SIG-M5 treated with dmso at 0.1 percent for 504 hours (cell line): Measurements from ENCODE around the gene INHA.
A peak's percentile ranks its signal among the peaks of the same experiment; 100 is the strongest.

ENCODE experiments used
- DNase-seq: peaks from one replicate; lab custom pipeline; 2025; ENCODE audit not compliant: unreplicated experiment; lab: John Stamatoyannopoulos, UW

INHA gene, protein sequence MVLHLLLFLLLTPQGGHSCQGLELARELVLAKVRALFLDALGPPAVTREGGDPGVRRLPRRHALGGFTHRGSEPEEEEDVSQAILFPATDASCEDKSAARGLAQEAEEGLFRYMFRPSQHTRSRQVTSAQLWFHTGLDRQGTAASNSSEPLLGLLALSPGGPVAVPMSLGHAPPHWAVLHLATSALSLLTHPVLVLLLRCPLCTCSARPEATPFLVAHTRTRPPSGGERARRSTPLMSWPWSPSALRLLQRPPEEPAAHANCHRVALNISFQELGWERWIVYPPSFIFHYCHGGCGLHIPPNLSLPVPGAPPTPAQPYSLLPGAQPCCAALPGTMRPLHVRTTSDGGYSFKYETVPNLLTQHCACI

DNA sequence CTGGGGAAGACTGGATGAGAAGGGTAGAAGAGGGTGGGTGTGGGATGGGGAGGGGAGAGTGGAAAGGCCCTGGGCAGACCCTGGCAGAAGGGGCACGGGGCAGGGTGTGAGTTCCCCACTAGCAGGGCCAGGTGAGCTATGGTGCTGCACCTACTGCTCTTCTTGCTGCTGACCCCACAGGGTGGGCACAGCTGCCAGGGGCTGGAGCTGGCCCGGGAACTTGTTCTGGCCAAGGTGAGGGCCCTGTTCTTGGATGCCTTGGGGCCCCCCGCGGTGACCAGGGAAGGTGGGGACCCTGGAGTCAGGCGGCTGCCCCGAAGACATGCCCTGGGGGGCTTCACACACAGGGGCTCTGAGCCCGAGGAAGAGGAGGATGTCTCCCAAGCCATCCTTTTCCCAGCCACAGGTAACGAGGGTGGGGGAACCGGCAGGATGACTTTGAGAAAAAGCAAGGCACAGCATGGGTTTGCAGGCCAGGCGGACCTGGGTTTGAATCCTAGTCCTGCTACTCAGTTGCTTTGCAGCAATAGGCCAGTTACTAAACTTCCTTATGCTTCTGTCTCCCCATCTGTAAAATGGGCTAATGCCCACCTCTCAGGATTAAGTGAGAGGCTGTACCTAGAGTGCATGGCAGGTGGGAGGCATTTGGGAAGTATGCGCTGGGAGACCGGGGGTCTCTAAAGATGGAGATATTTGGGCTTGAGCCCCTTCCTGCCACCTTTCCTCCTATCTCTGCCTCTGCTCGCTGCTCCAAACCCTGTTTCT lies at the start of gene INHA:
Gene INHA, plus strand, starts transcription at position 74 of the 765 bp plus-strand sequence. Its CDS starts 65 bp downstream, at position 139.
- no peak for DNase-seq

DNA sequence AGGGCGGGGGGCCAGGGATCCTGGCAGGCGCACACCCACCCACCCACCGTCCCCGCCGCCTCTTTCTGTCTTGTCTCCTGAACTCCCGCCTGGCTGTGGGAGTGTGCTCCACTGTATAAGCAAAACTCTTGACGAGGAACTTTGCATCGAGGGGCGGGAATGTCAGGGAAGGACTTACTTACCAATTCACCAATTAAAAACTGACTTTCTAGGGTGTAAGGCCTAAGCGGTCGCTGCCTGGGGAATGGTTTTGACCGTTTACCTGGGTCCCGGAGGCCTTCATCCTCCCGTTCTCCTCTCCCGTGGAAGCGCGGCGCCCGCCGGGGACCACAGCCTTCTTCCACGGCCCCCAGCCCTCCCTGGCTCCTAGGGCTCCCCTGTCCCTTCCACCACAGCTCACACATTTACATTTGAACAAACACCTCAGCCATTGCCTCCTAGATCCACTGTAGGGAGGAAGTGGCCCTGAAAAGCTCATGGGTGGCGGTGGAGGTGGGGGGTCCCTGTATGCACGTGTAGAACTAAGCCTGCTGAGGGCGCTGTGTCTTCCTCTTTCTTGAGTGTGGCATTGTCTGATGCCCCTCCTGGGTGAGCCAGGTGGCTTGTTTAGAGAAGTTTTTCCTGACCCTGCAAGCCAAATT lies 49.0 kb upstream of the INHA start:
- no peak for DNase-seq

DNA sequence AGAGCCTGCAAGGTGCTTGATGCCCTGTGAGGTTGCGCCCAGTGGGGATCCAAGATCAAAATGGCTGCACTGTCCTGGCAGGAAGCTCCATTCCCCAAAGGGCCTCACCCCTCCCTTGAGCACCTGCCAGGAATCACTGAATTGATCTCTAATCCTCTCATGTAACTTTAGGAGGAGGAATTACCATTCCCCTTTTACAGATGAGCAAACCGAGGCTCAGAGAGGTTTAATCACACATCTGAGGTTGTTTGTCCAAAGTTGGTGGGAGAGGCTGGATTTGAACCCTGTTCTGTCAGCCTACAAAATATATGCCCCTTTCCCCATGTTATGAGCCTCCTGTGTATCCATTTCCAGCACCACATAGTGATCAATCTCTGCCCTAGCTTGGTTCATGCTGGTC lies 47.3 kb upstream of the INHA start:
- DNase-seq: no peak

DNA sequence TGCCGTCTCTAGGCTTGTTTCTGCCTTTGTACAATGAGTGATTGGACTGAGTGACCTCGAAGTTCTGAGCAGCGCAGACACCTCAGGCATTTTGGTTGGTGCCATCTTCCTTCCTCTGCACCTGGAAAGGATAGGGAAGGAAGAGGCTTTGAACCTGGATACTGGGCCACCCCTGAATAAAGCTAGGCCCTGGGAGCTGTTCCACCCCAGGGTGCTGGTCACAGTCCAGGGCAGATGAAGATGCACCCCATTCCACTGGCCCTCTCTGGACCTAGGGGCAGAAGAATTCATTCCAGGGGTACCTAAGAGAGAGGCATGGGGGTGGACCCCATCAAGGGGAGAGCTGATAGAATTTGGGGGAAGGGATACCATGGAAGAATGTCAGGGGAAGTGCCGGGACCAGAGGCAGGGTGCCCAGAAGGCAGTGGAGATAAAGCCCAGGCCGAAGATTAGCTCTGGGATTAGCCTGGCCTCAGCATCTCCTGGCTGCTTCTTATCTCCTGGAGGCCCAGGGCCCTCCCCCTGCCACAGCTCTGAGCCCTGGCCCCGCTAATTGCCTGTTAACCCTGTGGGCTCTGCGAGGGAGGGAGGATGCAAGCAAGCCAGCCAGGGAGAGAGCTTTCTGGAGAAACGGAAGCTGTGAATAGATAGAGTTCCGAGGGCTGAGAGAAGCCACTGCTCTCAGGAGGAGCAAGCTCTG lies 46.4 kb upstream of the INHA start:
- DNase-seq: no peak

DNA sequence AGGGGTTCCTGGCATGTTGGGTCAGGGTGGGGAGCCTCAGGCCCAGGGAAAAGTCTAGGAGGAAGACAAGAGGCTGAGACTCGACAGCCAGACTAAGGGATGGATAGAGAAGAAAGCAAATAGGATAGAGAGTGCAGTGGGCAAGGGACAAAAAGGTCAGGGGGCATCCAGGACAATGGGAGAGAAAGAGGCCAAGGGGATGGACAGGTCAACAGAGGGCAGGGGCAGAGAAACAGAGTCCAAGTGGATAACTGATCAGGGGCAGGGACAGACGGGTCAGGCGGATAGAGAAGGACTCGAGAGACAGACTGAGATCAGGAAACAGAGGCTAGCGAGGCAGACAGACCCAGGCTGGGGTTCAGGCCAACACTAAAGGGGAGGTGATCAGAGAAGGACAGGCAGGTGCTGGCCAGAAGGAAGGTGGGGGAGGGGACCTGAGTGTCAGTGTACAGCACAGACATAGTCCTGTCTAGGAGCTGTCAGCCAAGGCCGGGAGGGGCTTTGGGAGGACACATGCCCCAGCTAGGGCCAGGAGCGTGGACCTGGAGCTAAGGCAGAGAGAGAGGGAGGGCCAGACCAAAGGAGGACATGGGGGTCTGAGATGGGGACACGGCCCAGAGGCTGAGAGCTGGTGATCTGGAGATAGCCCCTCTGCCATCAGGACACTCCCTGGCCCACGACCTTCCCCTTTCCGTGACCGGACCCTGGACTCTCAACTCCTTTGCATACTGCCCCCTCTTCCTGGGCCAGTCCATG lies 45.6 kb upstream of the INHA start:
- no peak for DNase-seq

DNA sequence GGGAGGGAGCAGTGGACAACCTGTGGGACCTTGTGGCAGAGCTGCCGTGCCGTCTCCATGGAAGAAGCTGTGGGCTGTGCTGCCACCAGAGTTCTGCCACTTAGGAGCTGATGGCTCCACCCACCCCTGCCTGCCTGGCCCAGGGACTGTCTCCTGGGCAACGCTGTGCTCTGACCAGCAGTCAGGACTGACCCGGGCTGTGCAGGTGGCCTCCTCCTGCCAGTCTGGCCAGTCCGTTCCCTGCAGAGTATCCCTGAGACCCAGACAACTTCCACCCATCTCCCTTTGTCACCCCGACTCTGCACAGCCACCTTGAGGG lies 45.1 kb upstream of the INHA start:
- DNase-seq: no peak

DNA sequence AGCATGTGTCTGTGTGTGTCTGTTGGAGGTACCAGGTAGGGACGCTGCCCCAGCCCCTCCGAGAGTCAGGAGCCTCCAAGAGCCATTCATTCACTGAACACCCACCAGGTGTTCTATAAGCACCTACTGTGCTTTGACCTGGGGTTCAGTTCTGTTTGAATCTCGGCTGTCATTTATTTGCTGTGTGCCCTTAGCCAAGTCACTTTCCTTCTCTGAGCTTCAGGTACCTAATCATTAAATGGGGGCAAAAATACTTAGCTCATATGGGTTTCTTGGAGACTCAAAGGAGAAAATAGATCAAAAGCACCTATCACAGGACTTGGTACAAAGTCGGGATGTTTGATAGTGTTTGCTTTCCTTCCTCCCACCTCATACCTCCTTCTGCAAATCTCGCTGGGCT lies 44.6 kb upstream of the INHA start:
- DNase-seq: no peak

DNA sequence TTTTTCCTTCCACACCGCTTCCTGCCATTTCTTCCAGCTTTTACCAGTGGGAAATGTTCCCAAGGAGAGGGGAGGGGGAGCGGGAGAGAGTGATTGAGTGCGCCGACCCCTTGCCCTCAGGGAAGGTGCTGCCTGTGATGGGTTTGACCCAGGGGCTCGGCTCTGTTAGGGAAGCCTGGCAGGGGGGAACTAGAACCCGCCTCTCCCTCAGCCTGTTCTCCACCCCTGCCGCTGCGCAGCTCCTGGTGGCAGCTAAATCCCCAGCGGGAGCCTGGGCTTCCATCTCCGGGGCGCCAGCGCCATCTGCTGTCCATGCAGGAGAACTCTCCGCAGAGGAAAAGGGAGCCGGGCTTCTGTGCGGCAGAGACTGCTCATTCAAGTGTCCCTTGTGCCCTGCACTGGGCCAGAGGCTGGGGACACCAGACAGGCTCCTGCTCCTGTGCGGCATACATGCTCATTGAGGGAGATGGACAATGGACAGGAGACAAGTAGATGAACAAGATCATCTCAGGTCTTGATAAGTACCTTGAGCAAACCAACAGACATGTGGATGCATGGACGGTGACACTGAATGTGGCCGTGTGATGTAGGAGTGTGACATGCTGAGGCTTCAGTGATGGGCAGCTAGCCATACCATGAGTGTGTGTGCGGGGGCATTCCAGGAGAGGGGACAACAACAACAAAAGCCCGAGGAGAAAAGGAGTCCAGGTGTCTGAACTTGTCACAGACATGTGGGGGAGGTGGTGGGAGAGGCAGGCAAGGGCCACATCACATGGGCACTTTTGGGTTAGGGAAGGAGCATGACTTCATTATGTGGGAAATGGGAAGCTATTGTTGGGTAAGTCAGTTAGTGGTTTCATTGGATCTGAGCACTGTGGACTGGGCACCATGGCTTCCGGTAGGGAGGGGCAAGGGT lies 41.8 kb upstream of the INHA start:
- DNase-seq: peak; percentile 87

DNA sequence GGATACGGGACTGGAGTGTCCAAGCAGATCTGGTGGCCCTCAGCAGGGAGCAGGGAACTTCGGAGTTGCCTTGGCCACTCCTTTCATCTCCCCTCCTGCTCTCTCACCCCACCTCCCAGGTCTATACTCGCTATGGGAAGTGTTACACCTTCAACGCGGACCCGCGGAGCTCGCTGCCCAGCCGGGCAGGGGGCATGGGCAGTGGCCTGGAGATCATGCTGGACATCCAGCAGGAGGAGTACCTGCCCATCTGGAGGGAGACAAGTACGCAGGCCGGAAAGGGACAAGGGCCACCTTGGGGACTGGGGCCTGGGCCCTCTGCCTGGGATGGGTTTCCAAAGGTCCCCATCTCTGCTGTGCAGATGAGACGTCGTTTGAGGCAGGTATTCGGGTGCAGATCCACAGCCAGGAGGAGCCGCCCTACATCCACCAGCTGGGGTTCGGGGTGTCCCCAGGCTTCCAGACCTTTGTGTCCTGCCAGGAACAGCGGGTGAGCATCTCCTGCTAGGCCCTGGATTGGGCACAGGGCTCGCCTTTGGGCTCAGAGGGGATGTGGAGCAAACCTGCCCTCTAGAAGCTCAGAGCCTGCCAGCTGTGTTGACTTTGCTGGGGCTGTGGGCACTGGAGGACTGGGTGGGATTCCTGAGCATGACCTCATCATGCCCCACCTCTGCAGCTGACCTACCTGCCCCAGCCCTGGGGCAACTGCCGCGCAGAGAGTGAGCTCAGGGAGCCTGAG lies 40.3 kb upstream of the INHA start:
- DNase-seq: no peak

DNA sequence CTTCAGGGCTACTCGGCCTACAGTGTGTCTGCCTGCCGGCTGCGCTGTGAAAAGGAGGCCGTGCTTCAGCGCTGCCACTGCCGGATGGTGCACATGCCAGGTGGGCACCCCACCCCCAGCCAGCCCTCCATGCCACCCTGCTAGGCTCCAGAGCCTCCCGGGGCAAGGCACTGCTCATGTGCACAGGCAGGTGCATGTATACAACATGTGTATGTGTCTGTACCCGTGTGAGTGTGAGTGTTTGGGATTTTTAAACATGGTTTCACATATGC lies 39.8 kb upstream of the INHA start:
- no peak for DNase-seq

DNA sequence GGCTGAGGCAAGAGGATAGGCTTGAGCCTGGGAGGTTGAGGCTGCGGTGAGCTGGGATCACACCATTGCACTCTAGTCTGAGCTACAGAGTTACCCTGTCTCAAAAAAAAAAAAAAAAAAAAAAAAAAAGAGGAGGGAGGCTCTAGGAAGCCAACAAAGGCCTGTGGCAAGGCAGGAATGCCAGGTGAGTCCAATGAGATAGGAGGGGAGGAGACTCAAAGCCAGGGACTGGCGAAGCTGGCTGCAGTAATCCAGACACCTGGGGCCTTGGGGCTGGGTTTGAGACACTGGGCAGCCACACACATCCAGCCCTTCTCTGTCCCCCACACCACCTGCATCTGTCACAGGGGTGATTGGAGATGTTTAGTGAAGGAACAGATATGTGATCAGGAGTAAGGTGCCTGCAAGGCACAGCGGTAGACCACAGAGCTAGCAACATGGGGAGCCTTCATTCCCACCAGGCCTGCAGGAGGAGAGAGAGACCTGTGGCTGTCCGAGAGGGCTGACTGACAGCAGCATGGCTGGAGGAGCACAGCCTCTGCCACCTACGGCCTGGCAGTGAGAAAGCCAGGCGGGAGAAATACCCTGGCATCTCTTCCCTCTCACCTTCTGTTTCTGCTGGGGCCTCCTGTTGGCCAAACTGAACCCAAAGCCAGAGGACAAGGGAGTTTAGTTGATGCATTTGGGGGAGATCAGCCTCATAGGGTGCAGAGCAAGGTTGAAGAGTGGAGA lies 38.0 kb upstream of the INHA start:
- DNase-seq: no peak

DNA sequence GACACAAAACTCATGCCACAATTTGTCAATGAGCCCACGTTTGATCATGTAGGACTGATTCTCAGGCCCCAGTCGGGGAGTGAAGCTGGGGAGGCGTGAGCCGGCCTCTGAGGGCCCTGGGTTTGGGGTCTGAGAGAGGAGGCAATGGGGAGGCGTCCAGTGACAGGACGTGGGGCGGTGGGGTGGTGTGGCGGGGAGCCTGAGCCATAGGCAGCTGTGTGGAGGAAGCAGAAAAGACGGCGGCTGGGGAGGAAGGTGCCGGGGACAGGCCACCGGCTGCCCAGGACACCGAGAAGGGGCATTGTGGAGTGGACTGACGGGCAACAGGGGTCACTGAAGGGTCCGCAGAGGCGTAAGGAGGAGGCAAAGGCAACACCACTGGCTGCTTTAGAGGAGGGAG lies 35.7 kb upstream of the INHA start:
- DNase-seq: no peak

DNA sequence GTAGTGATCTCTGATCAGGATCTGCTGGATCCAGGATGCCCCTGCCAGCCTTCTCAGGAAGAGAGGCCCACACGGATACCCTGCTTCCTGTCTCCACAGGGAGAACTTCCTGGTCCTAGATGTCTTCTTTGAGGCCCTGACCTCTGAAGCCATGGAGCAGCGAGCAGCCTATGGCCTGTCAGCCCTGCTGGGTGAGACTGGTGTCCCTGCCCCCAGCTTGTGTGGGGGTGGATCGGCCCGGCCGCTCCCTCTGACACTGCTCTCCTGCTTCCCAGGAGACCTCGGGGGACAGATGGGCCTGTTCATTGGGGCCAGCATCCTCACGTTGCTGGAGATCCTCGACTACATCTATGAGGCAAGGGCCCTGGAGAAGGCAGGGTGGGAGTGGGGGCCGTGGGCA lies 35.1 kb upstream of the INHA start:
- DNase-seq: no peak

DNA sequence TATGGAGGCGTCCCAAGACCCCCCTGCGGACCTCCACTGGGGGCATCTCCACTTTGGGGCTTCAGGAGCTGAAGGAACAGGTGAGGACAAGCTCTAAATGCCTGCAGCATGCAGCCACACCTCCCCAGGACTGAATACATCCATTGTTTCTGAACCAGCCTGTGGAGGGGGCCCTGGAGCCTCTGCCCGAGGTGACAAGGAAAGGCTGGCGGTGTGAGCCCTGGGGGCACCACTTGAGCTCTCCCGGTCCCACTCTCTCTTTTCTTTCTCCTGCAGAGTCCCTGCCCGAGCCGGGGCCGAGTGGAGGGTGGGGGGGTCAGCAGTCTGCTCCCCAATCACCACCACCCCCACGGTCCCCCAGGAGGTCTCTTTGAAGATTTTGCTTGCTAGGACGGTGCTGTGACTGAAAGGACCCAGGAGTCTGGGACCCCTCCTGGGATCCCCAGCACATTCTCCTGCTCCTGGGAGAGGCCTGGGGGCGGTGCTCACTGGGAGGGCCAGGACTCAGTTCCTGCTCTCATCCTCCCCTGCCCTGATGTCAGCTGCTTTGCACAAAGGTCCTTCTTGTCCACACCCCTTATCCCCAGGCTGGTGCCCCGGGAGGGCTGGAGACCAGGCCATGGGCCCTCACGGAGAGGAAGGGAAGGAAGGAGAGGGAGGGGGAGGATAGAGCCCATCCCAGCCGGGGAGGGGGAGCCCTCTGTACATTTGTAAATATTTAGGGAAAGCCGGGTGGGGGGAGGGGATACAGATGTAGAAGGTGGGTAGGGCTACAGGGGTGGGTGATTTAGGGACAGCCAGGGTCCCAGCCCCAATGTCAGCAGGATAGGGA lies 34.2 kb upstream of the INHA start:
- no peak for DNase-seq

DNA sequence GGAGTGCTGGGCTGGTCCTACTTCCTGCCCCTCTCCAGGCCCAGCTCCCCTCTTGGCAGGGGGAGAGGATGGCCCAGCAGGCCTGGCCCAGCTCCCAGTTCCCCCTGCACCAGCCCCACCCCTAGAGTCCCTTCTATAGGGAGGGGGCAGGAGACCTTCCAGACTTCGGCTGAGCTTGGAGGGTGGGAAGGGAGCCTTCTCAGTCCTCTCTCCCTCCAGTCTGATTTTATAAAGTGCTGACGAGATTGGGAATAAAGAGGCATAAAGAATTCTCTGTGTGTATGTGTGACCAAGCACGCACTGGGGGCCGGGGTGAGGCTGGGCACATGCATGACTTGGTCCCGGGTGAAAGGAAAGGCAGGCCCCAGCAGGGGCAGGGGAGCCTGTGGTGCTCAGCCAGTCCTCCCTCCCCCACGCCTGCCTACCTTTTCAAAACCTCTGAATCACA lies 33.6 kb upstream of the INHA start:
- no peak for DNase-seq

DNA sequence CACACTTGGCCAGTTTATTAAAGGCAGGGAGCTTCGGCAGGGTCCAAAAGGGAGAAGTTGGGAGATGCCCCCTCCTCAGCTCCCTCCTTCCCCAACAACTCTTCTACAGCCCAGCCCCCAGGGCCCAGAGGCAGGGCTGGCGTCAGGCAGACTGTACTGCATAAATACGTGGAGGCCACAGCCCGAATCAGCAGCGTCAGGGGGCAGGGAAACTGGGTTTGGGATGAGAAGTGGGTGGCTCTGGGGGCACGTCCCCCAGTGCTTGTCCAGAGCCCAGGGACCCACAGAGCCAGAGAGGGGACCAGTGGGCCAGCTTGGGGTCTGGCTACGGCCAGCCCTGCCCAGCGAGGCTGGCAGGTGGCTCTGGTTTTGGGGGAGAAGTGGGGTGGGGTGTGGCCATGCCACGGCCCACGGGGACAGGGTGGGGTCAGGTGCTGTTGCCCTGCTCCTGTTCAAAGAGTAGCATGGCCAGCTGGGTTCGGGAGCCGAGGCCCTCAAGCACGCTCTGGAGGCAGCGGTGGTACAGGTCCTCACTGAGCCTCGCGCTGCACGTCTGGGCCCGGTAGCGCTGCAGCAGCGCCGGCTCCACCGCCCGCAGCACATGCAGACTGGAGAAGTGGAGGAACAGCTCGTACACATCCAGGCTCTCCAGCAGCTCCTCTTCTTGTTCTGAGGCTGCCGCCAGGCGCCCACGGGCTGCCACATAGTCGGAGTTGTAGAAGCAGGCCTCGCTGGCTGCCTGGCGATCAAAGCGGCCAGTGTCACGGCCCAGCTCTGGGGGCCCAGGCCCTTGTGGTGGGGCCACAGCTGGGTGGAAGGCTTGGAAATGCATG lies 32.9 kb upstream of the INHA start:
- no peak for DNase-seq
